B cell (primary cell): ENCODE measurements around the gene KCNMB2. TPM values are rescaled to one million over a fixed set of nuclear protein-coding genes. Genes with fewer than 3 reads are reported as not detected.

Source experiments
- ATAC-seq: fragments of 200-7000 bp; cut with Tn5 transposase; one replicate; pipeline ENCODE4 v1.10.0; 2021; ENCODE audit warnings: low read depth, mild to moderate bottlenecking, moderate number of reproducible peaks, moderate library complexity
- CTCF ChIA-PET: fragments of 350-600 bp; sonication (Branson Sonifier 250); formaldehyde crosslinking; loops from one replicate; lab custom pipeline; 2021; ENCODE audit warnings: antibody characterized with exemption, inconsistent platforms; lab: Charles Lee
- POLR2A ChIA-PET: fragments of 350-600 bp; sonication (Branson Sonifier 250); formaldehyde crosslinking; loops from one replicate; lab custom pipeline; 2021; ENCODE audit warnings: antibody characterized with exemption; lab: Charles Lee
- DNase-seq: peaks from one replicate; pipeline ENCODE4 v3.0.0; 2013
- H2AFZ ChIP-seq: 2 replicates; pipeline ENCODE4 v1.6.1; 2012; ENCODE audit warnings: mild to moderate bottlenecking, low read depth, low read length; ENCODE audit not compliant: insufficient read depth, poor library complexity, severe bottlenecking
- H3K27ac ChIP-seq, 2 donors: 1 replicate in 1 of 2; 2 replicates in 1 of 2; pipeline ENCODE4 v1.5.1; 2012 to 2013; ENCODE audit warnings: low read length in 2 of 2, mild to moderate bottlenecking in 2 of 2, moderate library complexity in 1 of 2
- H3K27me3 ChIP-seq, 4 experiments: fragments of 200-600 bp in 1 of 4; sonication (generic) in 1 of 4; replicated peaks in 1 of 4; 1 replicate in 2 of 4; 2 replicates in 2 of 4; pipeline versions ENCODE4 v1.6.1 to v1.7.0; 2013 to 2016; ENCODE audit warnings: low read length in 3 of 4, mild to moderate bottlenecking in 2 of 4, mixed read lengths in 1 of 4, moderate library complexity in 1 of 4; ENCODE audit not compliant: insufficient read depth in 4 of 4, control insufficient read depth in 3 of 4; ENCODE audit errors: control extremely low read depth in 1 of 4
- H3K36me3 ChIP-seq, 2 experiments: replicated peaks in 1 of 2; 1 replicate in 1 of 2; 2 replicates in 1 of 2; pipeline versions ENCODE4 v1.6.1 to v1.7.1; 2013; ENCODE audit warnings: low read length in 1 of 2; ENCODE audit not compliant: insufficient read depth in 2 of 2, control insufficient read depth in 1 of 2; ENCODE audit errors: control extremely low read depth in 1 of 2, extremely low read depth in 1 of 2
- H3K4me1 ChIP-seq, 2 donors: fragments of 200-600 bp in 1 of 2; sonication (generic) in 1 of 2; 1 replicate in 1 of 2; 2 replicates in 1 of 2; pipeline versions ENCODE4 v1.5.1 to v1.6.1; 2013 to 2017; ENCODE audit warnings: low read length in 2 of 2; ENCODE audit not compliant: control insufficient read depth in 2 of 2, insufficient read depth in 2 of 2
- H3K4me2 ChIP-seq: replicated peaks from 2 replicates; pipeline ENCODE3; 2012; ENCODE audit warnings: mild to moderate bottlenecking, low read depth, low read length; ENCODE audit not compliant: poor library complexity, severe bottlenecking
- H3K4me3 ChIP-seq, 5 experiments: fragments of 200-600 bp in 1 of 5; sonication (generic) in 1 of 5; 1 replicate in 3 of 5; 2 replicates in 2 of 5; pipeline versions ENCODE4 v1.5.1 to v1.7.0; 2011 to 2016; ENCODE audit warnings: low read length in 4 of 5, mild to moderate bottlenecking in 4 of 5, low read depth in 2 of 5, control low read depth in 1 of 5, moderate library complexity in 1 of 5; ENCODE audit not compliant: insufficient read depth in 1 of 5; ENCODE audit errors: control extremely low read depth in 1 of 5, extremely low read depth in 1 of 5
- H3K79me2 ChIP-seq: fragments of 200-600 bp; sonication (generic); one replicate; pipeline ENCODE4 v1.6.0; 2016; ENCODE audit warnings: low read length; ENCODE audit not compliant: control insufficient read depth, insufficient read depth
- H3K9ac ChIP-seq: fragments of 200-600 bp; sonication (generic); 2 replicates; pipeline ENCODE4 v1.6.1; 2017; ENCODE audit warnings: mild to moderate bottlenecking, low read length, moderate library complexity
- H3K9me3 ChIP-seq, 3 donors: one replicate each; pipeline versions ENCODE4 v1.6.1 to v1.7.1; 2013; ENCODE audit warnings: low read length in 2 of 3; ENCODE audit not compliant: control insufficient read depth in 2 of 3, insufficient read depth in 1 of 3; ENCODE audit errors: control extremely low read depth in 1 of 3
- H4K20me1 ChIP-seq: 2 replicates; pipeline ENCODE4 v1.6.0; 2012; ENCODE audit warnings: mild to moderate bottlenecking, low read length; ENCODE audit not compliant: insufficient read depth, control insufficient read depth, poor library complexity, severe bottlenecking
- H3K27ac Mint-ChIP-seq: one replicate; pipeline ENCODE4 v1.8.0; 2021; ENCODE audit warnings: mixed read lengths
- H3K27me3 Mint-ChIP-seq: one replicate; pipeline ENCODE4 v1.8.0; 2021; ENCODE audit warnings: mixed read lengths
- H3K4me1 Mint-ChIP-seq: one replicate; pipeline ENCODE4 v1.8.0; 2021; ENCODE audit warnings: mixed read lengths
- H3K4me3 Mint-ChIP-seq: one replicate; pipeline ENCODE4 v1.8.0; 2021; ENCODE audit warnings: mixed read lengths
- H3K9me3 Mint-ChIP-seq: one replicate; pipeline ENCODE4 v1.8.0; 2022; ENCODE audit warnings: mixed read lengths; ENCODE audit not compliant: insufficient read depth
- CTCF ChIP-seq: fragments of 200-600 bp; IDR thresholded peaks from one replicate; pipeline ENCODE4 v1.8.0; 2022; ENCODE audit warnings: antibody characterized with exemption, mild to moderate bottlenecking
- EZH2 ChIP-seq: IDR thresholded peaks from 2 replicates; pipeline ENCODE4 v1.6.1; 2012; ENCODE audit warnings: borderline replicate concordance, low read depth, mild to moderate bottlenecking, moderate library complexity, low read length; ENCODE audit not compliant: insufficient read depth, poor library complexity, severe bottlenecking
- WGBS: methylation state at CpG from one replicate; pipeline ENCODE4 v1.1.5; 2013; ENCODE audit warnings: missing lambda C conversion rate; ENCODE audit not compliant: insufficient coverage; 5-methylcytosine and 5-hydroxymethylcytosine counted together
- intact Hi-C: fragments of 100-400 bp; cut with micrococcal nuclease; formaldehyde crosslinking; loops from one replicate; pipeline ENCODE4 v1.10.0; 2022
- polyA plus RNA-seq: library from polyadenylated mRNA; depleted of rRNA; stranded (reverse); fragments of >200 nt; gene quantifications from 2 replicates; pipeline ENCODE4 v1.2.3, GENCODE V29; 2012
- total RNA-seq, 2 donors: library from RNA; stranded (reverse); fragments of 120-200 nt in 1 of 2; gene quantifications; 1 replicate in 1 of 2; 2 replicates in 1 of 2; pipeline versions ENCODE4 v1.2.3 to v1.2.4, GENCODE V29; 2013 to 2022

Gene KCNMB2
- total and polyA plus RNA-seq, 2 donors (not counting 1 experiment from before 2014, with no cell fraction given): not detected

- H3K4me1 Mint-ChIP-seq: no peaks in the 10 kb centered on the region
- no peak overlapping the region for H3K27ac ChIP-seq
- 94% methylated on average over 3 of the region's 3 CpGs for WGBS
- no peaks in the 10 kb centered on the region for H4K20me1 ChIP-seq
- no peaks in the 10 kb centered on the region for H3K27me3 Mint-ChIP-seq
- CTCF ChIA-PET: no interaction called here
- no peaks in the 10 kb centered on the region for H3K27me3 ChIP-seq
- intact Hi-C loops: no loop called here
- H3K4me3 Mint-ChIP-seq: no peak overlapping the region
- no peaks in the 10 kb centered on the region for H3K79me2 ChIP-seq
- DNase-seq: no peak
- POLR2A ChIA-PET: no interaction called here
- no peak overlapping the region for H3K4me3 ChIP-seq
- H2AFZ ChIP-seq: no peak overlapping the region
- H3K4me2 ChIP-seq: no peak overlapping the region
- H3K4me1 ChIP-seq: no peaks in the 10 kb centered on the region
- no peaks in the 10 kb centered on the region for H3K36me3 ChIP-seq
- no peaks in the 10 kb centered on the region for H3K9me3 Mint-ChIP-seq
- no peak for ATAC-seq
- H3K9ac ChIP-seq: no peak overlapping the region
- TF ChIP-seq EZH2 (no peak), CTCF (no peak)
- H3K27ac Mint-ChIP-seq: no peak overlapping the region
- H3K9me3 ChIP-seq: no peaks in the 10 kb centered on the region
Observed at GRCh38 chr3:178505832-178506231, 30.4 kb upstream of the KCNMB2 start.

GRCh38 chr3:178507507-178508442 is 28.5 kb upstream of the KCNMB2 start:
- Mint-ChIP-seq H3K4me3 (no peak overlapping the region), H3K27ac (no peak overlapping the region), H3K27me3 (no peaks in the 10 kb centered on the region), H3K4me1 (no peaks in the 10 kb centered on the region), H3K9me3 (no peaks in the 10 kb centered on the region)
- Histone ChIP-seq H3K4me1 (no peaks in the 10 kb centered on the region), H3K9me3 (no peaks in the 10 kb centered on the region), H3K9ac (no peak overlapping the region), H2AFZ (no peak overlapping the region), H3K36me3 (no peaks in the 10 kb centered on the region), H3K79me2 (no peaks in the 10 kb centered on the region), H3K27me3 (no peaks in the 10 kb centered on the region), H4K20me1 (no peaks in the 10 kb centered on the region), H3K4me2 (no peak overlapping the region), H3K4me3 (no peak overlapping the region), H3K27ac (no peak overlapping the region)
- POLR2A ChIA-PET: no interaction called here
- CTCF ChIA-PET: no interaction called here
- ATAC-seq: no peak
- TF ChIP-seq CTCF: no peak
- no peak for TF ChIP-seq EZH2
- no peak for DNase-seq
- intact Hi-C loops: no loop called here
- 100% methylated on average over 1 of the region's 5 CpGs for WGBS
